Neural cell (in vitro differentiated cells): ENCODE measurements around the gene DSCAML1.

ENCODE experiments used
- CTCF ChIP-seq: fragments of 450-650 bp; IDR thresholded peaks from 2 replicates; pipeline ENCODE4 v1.5.1; 2014; ENCODE audit warnings: antibody characterized with exemption, mild to moderate bottlenecking, moderate library complexity; ENCODE audit not compliant: poor library complexity, severe bottlenecking
- POLR2AphosphoS5 ChIP-seq: IDR thresholded peaks from 2 replicates; pipeline ENCODE4 v1.6.1; 2012
- REST ChIP-seq: IDR thresholded peaks from 2 replicates; pipeline ENCODE4 v1.6.1; 2012; ENCODE audit warnings: borderline replicate concordance
- TAF1 ChIP-seq: IDR thresholded peaks from 2 replicates; pipeline ENCODE4 v1.6.1; 2012; ENCODE audit warnings: low read depth

- no peak for TF ChIP-seq CTCF
- no peak for TF ChIP-seq POLR2AphosphoS5
- TF ChIP-seq REST, result no peak
- TF ChIP-seq TAF1, result no peak
Observed at GRCh38 chr11:117620086-117620485, 176.9 kb downstream of the DSCAML1 start.
